NCI-H2227 treated with DMSO at 0.1 percent for 48 hours (cell line): ENCODE data around the gene PPAT.
"Not testable (repeated sequence)": the region's sequence is repeated elsewhere in the genome, so short reads cannot be mapped to it uniquely, and the experiment has no call there.

Experiments used
- DNase-seq: peaks from one replicate; lab custom pipeline; 2025; lab: John Stamatoyannopoulos, UW

The PPAT gene

GRCh38 chr4:56435140-56435926, at the start of gene PPAT:
Gene PPAT, minus strand, starts transcription at chr4:56435615. Its CDS starts 138 bp downstream, at chr4:56435477.
- DNase-seq: peak; percentile 97

- no peak for DNase-seq
These were observed 45.3 kb upstream of the PPAT start for GRCh38 chr4:56480691-56481090.

- no peak for DNase-seq
These were observed 41.8 kb upstream of the PPAT start for GRCh38 chr4:56477192-56477702.

GRCh38 chr4:56475917-56476316, 40.5 kb upstream of the PPAT start:
- no peak for DNase-seq

- DNase-seq: no peak
These were observed 34.2 kb upstream of the PPAT start for GRCh38 chr4:56469489-56470210.

GRCh38 chr4:56468097-56468422, 32.6 kb upstream of the PPAT start:
- DNase-seq: no peak

GRCh38 chr4:56467284-56468096, 32.1 kb upstream of the PPAT start, which contains the start of gene SRP72:
Gene SRP72, plus strand, starts transcription at chr4:56467617. Its CDS starts 19 bp downstream, at chr4:56467636.
- DNase-seq: peak; percentile 56

GRCh38 chr4:56466910-56467283, 31.5 kb upstream of the PPAT start:
- DNase-seq: no peak

GRCh38 chr4:56466296-56466761, 30.9 kb upstream of the PPAT start:
- not testable (repeated sequence) for DNase-seq

GRCh38 chr4:56465599-56466295, 30.3 kb upstream of the PPAT start:
- DNase-seq: no peak

- DNase-seq: no peak
These were observed 29.2 kb upstream of the PPAT start for GRCh38 chr4:56464581-56464980.

- no peak for DNase-seq
These were observed 28.3 kb upstream of the PPAT start for GRCh38 chr4:56463711-56464110.

GRCh38 chr4:56462157-56462556, 26.7 kb upstream of the PPAT start:
- no peak for DNase-seq

GRCh38 chr4:56460085-56460484, 24.7 kb upstream of the PPAT start:
- DNase-seq: no peak

- DNase-seq: no peak
These were observed 14.9 kb upstream of the PPAT start for GRCh38 chr4:56450342-56450741.

- DNase-seq: not testable (repeated sequence)
These were observed 14.1 kb upstream of the PPAT start for GRCh38 chr4:56449475-56449874.

- no peak for DNase-seq
These were observed 12.9 kb upstream of the PPAT start for GRCh38 chr4:56448301-56448700.

GRCh38 chr4:56445699-56446098, 10.3 kb upstream of the PPAT start:
- no peak for DNase-seq

GRCh38 chr4:56444719-56445118, 9.3 kb upstream of the PPAT start:
- no peak for DNase-seq

- DNase-seq: no peak
These were observed 5.6 kb upstream of the PPAT start for GRCh38 chr4:56440983-56441382.

- DNase-seq: no peak
These were observed 3.4 kb upstream of the PPAT start for GRCh38 chr4:56438766-56439165.
